OCI-LY3 (cell line): ENCODE data around the gene ANKRD11.

Experiments
- EZH2phosphoT487 ChIP-seq: fragments of 200-600 bp; shearing (Covaris generic); IDR thresholded peaks from 2 replicates; pipeline ENCODE4 v1.6.1; 2018; ENCODE audit warnings: antibody characterized with exemption, mixed run types, low read depth
- TF ChIP-seq, protein P1 (sequence below): fragments of 200-600, 300-600 bp; sonication (generic); IDR thresholded peaks from 2 replicates; pipeline ENCODE4 v1.5.1; 2014; ENCODE audit warnings: antibody characterized with exemption, low read length, low read depth

DNA sequence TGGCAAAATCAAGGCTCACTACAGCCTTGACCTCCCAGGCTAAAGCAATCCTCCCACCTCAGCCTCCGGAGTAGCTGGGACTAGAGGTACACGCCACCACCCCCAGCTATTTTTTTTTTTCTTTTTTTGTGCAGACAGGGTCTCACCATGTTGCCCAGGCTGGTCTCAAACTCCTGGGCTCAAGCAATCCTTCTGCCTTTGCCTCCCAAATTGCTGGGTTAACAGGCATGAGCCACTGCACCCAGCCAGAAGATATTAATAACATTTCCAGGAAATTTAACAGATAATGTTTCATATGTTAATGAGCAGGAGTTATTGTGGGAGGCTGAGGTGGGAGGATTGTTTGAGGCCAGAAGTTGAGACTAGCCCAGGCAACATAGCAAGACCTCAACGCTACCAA, 9.4 kb upstream of the ANKRD11 start:
- TF ChIP-seq, protein P1, sequence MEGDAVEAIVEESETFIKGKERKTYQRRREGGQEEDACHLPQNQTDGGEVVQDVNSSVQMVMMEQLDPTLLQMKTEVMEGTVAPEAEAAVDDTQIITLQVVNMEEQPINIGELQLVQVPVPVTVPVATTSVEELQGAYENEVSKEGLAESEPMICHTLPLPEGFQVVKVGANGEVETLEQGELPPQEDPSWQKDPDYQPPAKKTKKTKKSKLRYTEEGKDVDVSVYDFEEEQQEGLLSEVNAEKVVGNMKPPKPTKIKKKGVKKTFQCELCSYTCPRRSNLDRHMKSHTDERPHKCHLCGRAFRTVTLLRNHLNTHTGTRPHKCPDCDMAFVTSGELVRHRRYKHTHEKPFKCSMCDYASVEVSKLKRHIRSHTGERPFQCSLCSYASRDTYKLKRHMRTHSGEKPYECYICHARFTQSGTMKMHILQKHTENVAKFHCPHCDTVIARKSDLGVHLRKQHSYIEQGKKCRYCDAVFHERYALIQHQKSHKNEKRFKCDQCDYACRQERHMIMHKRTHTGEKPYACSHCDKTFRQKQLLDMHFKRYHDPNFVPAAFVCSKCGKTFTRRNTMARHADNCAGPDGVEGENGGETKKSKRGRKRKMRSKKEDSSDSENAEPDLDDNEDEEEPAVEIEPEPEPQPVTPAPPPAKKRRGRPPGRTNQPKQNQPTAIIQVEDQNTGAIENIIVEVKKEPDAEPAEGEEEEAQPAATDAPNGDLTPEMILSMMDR: no peak
- TF ChIP-seq EZH2phosphoT487: no peak
